SJCRH30 (cell line): ENCODE measurements around the gene LACTBL1. TPM values are rescaled to one million over a fixed set of nuclear protein-coding genes. Genes with fewer than 3 reads are reported as not detected.
A peak's percentile ranks its signal among the peaks of the same experiment; 100 is the strongest.

Experiments used
- DNase-seq, 2 experiments: peaks; one replicate each; pipeline ENCODE4 v3.0.0-alpha.2; 2015 to 2020
- H3K27ac ChIP-seq: fragments of 250-450 bp; sonication (Bioruptor Pico); 2 replicates; pipeline ENCODE4 v1.5.1; 2020; ENCODE audit warnings: mild to moderate bottlenecking, moderate library complexity
- H3K27me3 ChIP-seq: fragments of 250-450 bp; sonication (Bioruptor Pico); 2 replicates; pipeline ENCODE4 v1.5.1; 2020; ENCODE audit warnings: mild to moderate bottlenecking, moderate library complexity
- H3K36me3 ChIP-seq: fragments of 250-450 bp; sonication (Bioruptor Pico); 2 replicates; pipeline ENCODE4 v1.5.1; 2020; ENCODE audit warnings: mild to moderate bottlenecking, moderate library complexity
- H3K4me1 ChIP-seq: fragments of 250-450 bp; sonication (Bioruptor Pico); 2 replicates; pipeline ENCODE4 v1.5.1; 2020; ENCODE audit warnings: mild to moderate bottlenecking, moderate library complexity
- H3K4me3 ChIP-seq: fragments of 250-450 bp; sonication (Bioruptor Pico); 2 replicates; pipeline ENCODE4 v1.5.1; 2020; ENCODE audit warnings: mild to moderate bottlenecking, moderate library complexity
- H3K9me3 ChIP-seq: fragments of 250-450 bp; sonication (Bioruptor Pico); replicated peaks from 2 replicates; pipeline ENCODE4 v1.5.1; 2020; ENCODE audit warnings: mild to moderate bottlenecking, moderate library complexity
- total RNA-seq: library from RNA; depleted of rRNA; stranded (reverse); fragments of >200 nt; shearing (Covaris generic); gene quantifications from 2 replicates; pipeline ENCODE4 v1.2.3, GENCODE V29; 2014

LACTBL1 gene
- total RNA-seq, 1 experiment from 2014 or later = 0.20 TPM

GRCh38 chr1:22915816-22916470 lies 56.7 kb downstream of the LACTBL1 start:
- no peaks in the 10 kb centered on the region for H3K9me3 ChIP-seq
- H3K4me3 ChIP-seq = peak overlapping the region; percentile 21; the same call in 1 of the 2 replicates
- peaks cover 30% of the 10 kb centered on the region for H3K4me1 ChIP-seq
- H3K36me3 ChIP-seq = no peaks in the 10 kb centered on the region
- H3K27me3 ChIP-seq = no peaks in the 10 kb centered on the region
- DNase-seq = peak; percentile 68 to 74
- H3K27ac ChIP-seq = peak overlapping the region; percentile 8; the same call in 1 of the 2 replicates

- H3K27ac ChIP-seq = no peak overlapping the region
- no peaks in the 10 kb centered on the region for H3K27me3 ChIP-seq
- H3K4me1 ChIP-seq = peaks cover 30% of the 10 kb centered on the region
- H3K9me3 ChIP-seq = no peaks in the 10 kb centered on the region
- DNase-seq = no peak
- H3K36me3 ChIP-seq = no peaks in the 10 kb centered on the region
- no peak overlapping the region for H3K4me3 ChIP-seq
Measured at GRCh38 chr1:22915231-22915630, 57.4 kb downstream of the LACTBL1 start.

GRCh38 chr1:22914633-22915217 lies 57.9 kb downstream of the LACTBL1 start:
- peak in 1 of 2 experiments; percentile 33 for DNase-seq
- no peaks in the 10 kb centered on the region for H3K9me3 ChIP-seq
- H3K36me3 ChIP-seq = no peaks in the 10 kb centered on the region
- no peak overlapping the region for H3K4me3 ChIP-seq
- no peaks in the 10 kb centered on the region for H3K27me3 ChIP-seq
- peaks cover 30% of the 10 kb centered on the region for H3K4me1 ChIP-seq
- H3K27ac ChIP-seq = no peak overlapping the region

- Histone ChIP-seq H3K4me1 (peaks cover 30% of the 10 kb centered on the region), H3K4me3 (no peak overlapping the region), H3K9me3 (no peaks in the 10 kb centered on the region), H3K27ac (no peak overlapping the region), H3K27me3 (no peaks in the 10 kb centered on the region), H3K36me3 (no peaks in the 10 kb centered on the region)
- DNase-seq = no peak
Measured at GRCh38 chr1:22914156-22914555, 58.5 kb downstream of the LACTBL1 start.

GRCh38 chr1:22913421-22914141 lies 59.1 kb downstream of the LACTBL1 start:
- no peak overlapping the region for H3K27ac ChIP-seq
- no peak for DNase-seq
- H3K4me3 ChIP-seq = no peak overlapping the region
- no peaks in the 10 kb centered on the region for H3K27me3 ChIP-seq
- no peaks in the 10 kb centered on the region for H3K36me3 ChIP-seq
- no peaks in the 10 kb centered on the region for H3K9me3 ChIP-seq
- H3K4me1 ChIP-seq = peaks cover 30% of the 10 kb centered on the region

- Histone ChIP-seq H3K27ac (no peak overlapping the region), H3K9me3 (no peaks in the 10 kb centered on the region), H3K36me3 (0 out of 2 replicates have a peak, but pooled peaks cover 3% of the 10 kb centered on the region), H3K4me1 (peaks cover 26% of the 10 kb centered on the region), H3K27me3 (no peaks in the 10 kb centered on the region), H3K4me3 (no peak overlapping the region)
- no peak for DNase-seq
Measured at GRCh38 chr1:22912311-22912710, 60.4 kb downstream of the LACTBL1 start.

- H3K9me3 ChIP-seq = no peaks in the 10 kb centered on the region
- DNase-seq = no peak
- no peak overlapping the region for H3K27ac ChIP-seq
- peaks cover 16% of the 10 kb centered on the region for H3K4me1 ChIP-seq
- peaks cover 11% of the 10 kb centered on the region for H3K36me3 ChIP-seq
- H3K27me3 ChIP-seq = no peaks in the 10 kb centered on the region
- no peak overlapping the region for H3K4me3 ChIP-seq
Measured at GRCh38 chr1:22910986-22911651, 61.5 kb downstream of the LACTBL1 start.

- Histone ChIP-seq H3K4me3 (no peak overlapping the region), H3K9me3 (no peaks in the 10 kb centered on the region), H3K27me3 (no peaks in the 10 kb centered on the region), H3K4me1 (peaks cover 8% of the 10 kb centered on the region), H3K27ac (no peak overlapping the region), H3K36me3 (peaks cover 12% of the 10 kb centered on the region)
- DNase-seq = no peak
Measured at GRCh38 chr1:22910286-22910685, 62.4 kb downstream of the LACTBL1 start.

- H3K9me3 ChIP-seq = no peaks in the 10 kb centered on the region
- H3K36me3 ChIP-seq = peaks cover 12% of the 10 kb centered on the region
- no peak overlapping the region for H3K27ac ChIP-seq
Measured at GRCh38 chr1:22908880-22909426, 63.7 kb downstream of the LACTBL1 start.

GRCh38 chr1:22907528-22907927 lies 65.1 kb downstream of the LACTBL1 start:
- DNase-seq = no peak
- Histone ChIP-seq H3K4me1 (no peaks in the 10 kb centered on the region), H3K4me3 (no peak overlapping the region), H3K36me3 (peaks cover 12% of the 10 kb centered on the region), H3K27me3 (no peaks in the 10 kb centered on the region), H3K9me3 (no peaks in the 10 kb centered on the region), H3K27ac (no peak overlapping the region)

More at GRCh38 chr1:22908880-22909426, 63.7 kb downstream of the LACTBL1 start:
- no peaks in the 10 kb centered on the region for H3K27me3 ChIP-seq
- no peak for DNase-seq
- H3K4me3 ChIP-seq = no peak overlapping the region
- H3K4me1 ChIP-seq = no peaks in the 10 kb centered on the region

GRCh38 chr1:22906968-22907367 lies 65.7 kb downstream of the LACTBL1 start:
- H3K36me3 ChIP-seq = peaks cover 12% of the 10 kb centered on the region
- no peaks in the 10 kb centered on the region for H3K27me3 ChIP-seq
- H3K9me3 ChIP-seq = no peaks in the 10 kb centered on the region
- no peak for DNase-seq
- no peaks in the 10 kb centered on the region for H3K4me1 ChIP-seq
- no peak overlapping the region for H3K4me3 ChIP-seq
- no peak overlapping the region for H3K27ac ChIP-seq

- no peaks in the 10 kb centered on the region for H3K27me3 ChIP-seq
- no peak overlapping the region for H3K4me3 ChIP-seq
- H3K27ac ChIP-seq = no peak overlapping the region
- H3K36me3 ChIP-seq = peaks cover 12% of the 10 kb centered on the region
- peaks cover 7% of the 10 kb centered on the region; the same call in 1 of the 2 replicates for H3K4me1 ChIP-seq
- DNase-seq = no peak
- no peaks in the 10 kb centered on the region for H3K9me3 ChIP-seq
Measured at GRCh38 chr1:22903113-22903512, 69.6 kb downstream of the LACTBL1 start.
